ENCODE measurements around the gene EPN3. TPM values are rescaled to one million over a fixed set of nuclear protein-coding genes. Genes with fewer than 3 reads are reported as not detected.

The EPN3 gene
- total RNA-seq, 2 donors from 2014 or later: not detected

Other genes starting within 250 kb of the EPN3 start
- 10 to 100 TPM; 18.1 to 21.9 TPM for gene XYLT2, start 186.6 kb upstream of the EPN3 start, total RNA-seq
- 10 to 100 TPM; 38.2 to 40.1 TPM for gene MRPL27, start 159.6 kb upstream of the EPN3 start, total RNA-seq
- 1 to 10 TPM in 1 of 2 donors, under 1 TPM in 1; 0.62 to 1.4 TPM for gene EME1, start 159.5 kb upstream of the EPN3 start, total RNA-seq
- gene LRRC59, start 135.2 kb upstream of the EPN3 start, total RNA-seq: 10 to 100 TPM; 66.1 to 93.6 TPM
- gene ACSF2, start 106.5 kb upstream of the EPN3 start, total RNA-seq: 10 to 100 TPM; 13.9 to 14.9 TPM
- gene CHAD, start 63.9 kb upstream of the EPN3 start, total RNA-seq: under 1 TPM in 1 of 2 donors, not detected in 1; 0.46 TPM
- gene RSAD1, start 53.9 kb upstream of the EPN3 start, total RNA-seq: 10 to 100 TPM; 24.9 to 25.4 TPM
- under 1 TPM; 0.29 to 0.69 TPM for gene MYCBPAP, start 24.3 kb upstream of the EPN3 start, total RNA-seq
- 10 to 100 TPM; 30.1 to 53.4 TPM for gene SPATA20, start 14.4 kb downstream of the EPN3 start, total RNA-seq
- gene CACNA1G, start 28.0 kb downstream of the EPN3 start, total RNA-seq: 1 to 10 TPM; 1.1 to 4.4 TPM
- 10 to 100 TPM; 13.1 to 19.8 TPM for gene ABCC3, start 102.1 kb downstream of the EPN3 start, total RNA-seq
- gene ANKRD40, start 175.2 kb downstream of the EPN3 start, total RNA-seq: 10 to 100 TPM; 57.4 to 77.3 TPM
- gene LUC7L3, start 186.9 kb downstream of the EPN3 start, total RNA-seq: 10 to 100 TPM; 82.0 to 92.5 TPM
- gene ANKRD40CL, start 234.8 kb downstream of the EPN3 start, total RNA-seq: not detected

Measured in posterior vena cava (tissue), 2 donors.